Common myeloid progenitor, CD34-positive (primary cell): ENCODE measurements around the gene MMP25.
"Not testable (repeated sequence)": the region's sequence is repeated elsewhere in the genome, so short reads cannot be mapped to it uniquely, and the experiment has no call there.

ENCODE experiments used
- CTCF ChIA-PET: fragments of 350-600 bp; sonication (Branson Sonifier 250); formaldehyde crosslinking; loops from one replicate; lab custom pipeline; 2021; ENCODE audit warnings: antibody characterized with exemption; lab: Charles Lee
- POLR2A ChIA-PET: fragments of 350-600 bp; sonication (Branson Sonifier 250); formaldehyde crosslinking; loops from one replicate; lab custom pipeline; 2021; ENCODE audit warnings: antibody characterized with exemption; lab: Charles Lee
- DNase-seq, 3 donors: peaks; one replicate each; pipeline versions ENCODE4 v3.0.0 to v3.0.0-alpha.2; 2013
- H3K27ac ChIP-seq, 2 experiments: 1 replicate in 1 of 2; 2 replicates in 1 of 2; pipeline ENCODE4 v1.7.0; 2013; ENCODE audit warnings: inconsistent platforms in 2 of 2, low read length in 2 of 2, mild to moderate bottlenecking in 2 of 2, low read depth in 1 of 2, moderate library complexity in 1 of 2; ENCODE audit not compliant: severe bottlenecking in 2 of 2, insufficient read depth in 1 of 2, poor library complexity in 1 of 2
- H3K27me3 ChIP-seq, 5 experiments: replicated peaks in 2 of 5; 1 replicate in 3 of 5; 2 replicates in 2 of 5; pipeline versions ENCODE4 v1.6.1 to v1.7.0; 2013; ENCODE audit warnings: low read length in 4 of 5, mild to moderate bottlenecking in 2 of 5, moderate library complexity in 2 of 5, inconsistent platforms in 1 of 5; ENCODE audit not compliant: insufficient read depth in 5 of 5, control insufficient read depth in 4 of 5
- H3K36me3 ChIP-seq, 4 experiments: 1 replicate in 2 of 4; 2 replicates in 2 of 4; pipeline versions ENCODE4 v1.6.1 to v1.7.0; 2013; ENCODE audit warnings: low read length in 3 of 4, control low read depth in 1 of 4, mild to moderate bottlenecking in 1 of 4; ENCODE audit not compliant: control insufficient read depth in 4 of 4, insufficient read depth in 4 of 4
- H3K4me1 ChIP-seq, 4 experiments: 1 replicate in 3 of 4; 2 replicates in 1 of 4; pipeline versions ENCODE4 v1.6.1 to v1.7.1; 2013; ENCODE audit warnings: low read length in 3 of 4, mild to moderate bottlenecking in 3 of 4, control low read depth in 1 of 4, inconsistent platforms in 1 of 4, moderate library complexity in 1 of 4; ENCODE audit not compliant: control insufficient read depth in 4 of 4, insufficient read depth in 4 of 4; ENCODE audit errors: control extremely low read depth in 1 of 4
- H3K4me3 ChIP-seq, 7 experiments: 1 replicate in 4 of 7; 2 replicates in 3 of 7; pipeline versions ENCODE4 v1.5.1 to v1.7.0; 2013; ENCODE audit warnings: mild to moderate bottlenecking in 7 of 7, low read length in 6 of 7, moderate library complexity in 6 of 7, inconsistent platforms in 2 of 7, low read depth in 2 of 7, control low read depth in 1 of 7; ENCODE audit not compliant: insufficient read depth in 4 of 7, control insufficient read depth in 1 of 7; ENCODE audit errors: extremely low read depth in 1 of 7
- H3K9me3 ChIP-seq, 5 experiments: 1 replicate in 4 of 5; 2 replicates in 1 of 5; pipeline versions ENCODE4 v1.6.1 to v1.7.1; 2013; ENCODE audit warnings: low read length in 4 of 5, mild to moderate bottlenecking in 2 of 5, inconsistent platforms in 1 of 5, low read depth in 1 of 5, moderate library complexity in 1 of 5; ENCODE audit not compliant: control insufficient read depth in 4 of 5, insufficient read depth in 2 of 5; ENCODE audit errors: control extremely low read depth in 1 of 5
- WGBS: methylation state at CpG from one replicate; pipeline ENCODE4 v1.1.5; 2013; ENCODE audit not compliant: insufficient coverage; 5-methylcytosine and 5-hydroxymethylcytosine counted together

The MMP25 gene

GRCh38 chr16:3083408-3083807 lies 37.0 kb downstream of the MMP25 start:
- POLR2A ChIA-PET, H3K4me3 ChIP-seq, H3K9me3 ChIP-seq, DNase-seq, H3K27me3 ChIP-seq, H3K36me3 ChIP-seq, H3K27ac ChIP-seq: not testable (repeated sequence)
- WGBS = 96% methylated on average over 8 of the region's 8 CpGs
- CTCF ChIA-PET = interaction anchor here (1.0 to 1.4 kb wide), 2 partner anchors 15 to 20 kb away, joined by 3 to 4 read pairs; partner anchors contain the start of gene ZSCAN10
- H3K4me1 ChIP-seq = peaks cover 9 to 41% (median 37%) of the 10 kb centered on the region in 4 experiments

DNA sequence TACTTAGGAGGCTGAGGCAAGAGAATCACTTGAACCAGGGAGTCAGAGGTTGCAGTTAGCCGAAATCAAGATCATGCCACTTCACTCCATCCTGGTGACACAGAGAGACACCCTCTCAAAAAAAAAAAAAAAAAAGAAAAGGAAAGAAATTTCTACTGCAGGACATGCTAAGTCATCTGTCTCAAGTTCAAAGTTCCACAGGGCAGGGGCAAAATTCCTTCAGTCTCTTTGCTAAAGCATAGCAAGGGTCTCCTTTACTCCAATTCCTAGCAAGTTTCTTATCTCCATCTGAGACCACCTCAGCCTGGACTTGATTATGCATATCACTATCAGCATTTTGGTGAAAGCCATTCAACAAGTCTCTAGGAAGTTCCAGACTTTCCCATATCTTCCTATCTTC lies 38.1 kb downstream of the MMP25 start:
- no peaks in the 10 kb centered on the region for H3K27me3 ChIP-seq
- ChIA-PET POLR2A (no interaction called here), CTCF (interaction anchor here (1.0 to 8.7 kb wide), 2 partner anchors 8 to 21 kb away, joined by 3 to 54 read pairs; no protein-coding TSS in a partner anchor)
- WGBS = 88% methylated on average over 1 of the region's 1 CpG
- H3K4me1 ChIP-seq = peaks cover 9 to 50% (median 41%) of the 10 kb centered on the region in 4 experiments
- no peaks in the 10 kb centered on the region for H3K36me3 ChIP-seq
- H3K4me3 ChIP-seq = no peak overlapping the region
- no peak for DNase-seq
- no peaks in the 10 kb centered on the region for H3K9me3 ChIP-seq
- H3K27ac ChIP-seq = no peak overlapping the region

DNA sequence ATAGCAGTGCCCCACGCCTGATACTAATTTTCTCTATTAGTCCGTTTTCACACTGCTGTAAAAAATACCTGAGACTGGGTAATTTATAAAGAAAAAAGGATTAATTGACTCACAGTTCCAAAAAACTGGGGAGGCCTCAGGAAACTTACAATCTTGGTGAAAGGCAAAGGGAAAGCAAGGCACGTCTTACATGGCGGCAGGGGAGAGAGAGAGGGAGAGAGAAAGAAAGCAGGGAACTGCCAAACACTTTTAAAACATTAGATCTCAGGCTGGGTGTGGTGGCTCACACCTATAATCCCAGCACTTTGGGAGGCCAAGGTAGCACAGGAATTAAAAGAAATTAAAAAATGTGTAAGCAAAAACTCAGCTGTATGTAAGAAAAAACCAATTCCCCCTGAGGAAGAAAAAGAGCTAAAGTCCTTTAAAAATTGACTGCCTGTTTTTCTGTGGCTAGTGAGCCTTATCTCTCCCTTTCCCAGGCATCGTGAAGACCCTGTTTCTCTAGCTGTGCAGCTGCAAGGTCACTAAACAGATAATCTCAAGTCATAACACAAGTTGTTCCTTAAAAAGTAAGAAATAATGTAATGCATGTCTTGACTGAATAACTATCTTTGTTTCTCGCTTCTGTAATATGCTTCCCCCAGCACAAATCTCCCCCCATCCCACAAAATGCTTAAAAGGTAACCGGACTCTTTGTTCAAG lies 38.8 kb downstream of the MMP25 start:
- H3K36me3 ChIP-seq = no peaks in the 10 kb centered on the region
- H3K4me1 ChIP-seq = peaks cover 9 to 50% (median 41%) of the 10 kb centered on the region in 4 experiments
- 100% methylated on average over 3 of the region's 7 CpGs for WGBS
- POLR2A ChIA-PET = interaction anchor here (1.0 kb wide), 1 partner anchor 10 kb away, joined by 3 read pairs; no protein-coding TSS in a partner anchor
- CTCF ChIA-PET = interaction anchor here (8.7 kb wide), 1 partner anchor 8 kb away, joined by 54 read pairs; no protein-coding TSS in a partner anchor
- H3K9me3 ChIP-seq = no peaks in the 10 kb centered on the region
- DNase-seq = peak in 1 of 3 donors; percentile 38
- no peak overlapping the region for H3K4me3 ChIP-seq
- no peak overlapping the region for H3K27ac ChIP-seq
- no peaks in the 10 kb centered on the region for H3K27me3 ChIP-seq

GRCh38 chr16:3085868-3086595 lies 39.7 kb downstream of the MMP25 start:
- WGBS = 91% methylated on average over 14 of the region's 17 CpGs
- peaks cover 9 to 52% (median 41%) of the 10 kb centered on the region in 4 experiments for H3K4me1 ChIP-seq
- H3K27ac ChIP-seq = no peak overlapping the region

DNA sequence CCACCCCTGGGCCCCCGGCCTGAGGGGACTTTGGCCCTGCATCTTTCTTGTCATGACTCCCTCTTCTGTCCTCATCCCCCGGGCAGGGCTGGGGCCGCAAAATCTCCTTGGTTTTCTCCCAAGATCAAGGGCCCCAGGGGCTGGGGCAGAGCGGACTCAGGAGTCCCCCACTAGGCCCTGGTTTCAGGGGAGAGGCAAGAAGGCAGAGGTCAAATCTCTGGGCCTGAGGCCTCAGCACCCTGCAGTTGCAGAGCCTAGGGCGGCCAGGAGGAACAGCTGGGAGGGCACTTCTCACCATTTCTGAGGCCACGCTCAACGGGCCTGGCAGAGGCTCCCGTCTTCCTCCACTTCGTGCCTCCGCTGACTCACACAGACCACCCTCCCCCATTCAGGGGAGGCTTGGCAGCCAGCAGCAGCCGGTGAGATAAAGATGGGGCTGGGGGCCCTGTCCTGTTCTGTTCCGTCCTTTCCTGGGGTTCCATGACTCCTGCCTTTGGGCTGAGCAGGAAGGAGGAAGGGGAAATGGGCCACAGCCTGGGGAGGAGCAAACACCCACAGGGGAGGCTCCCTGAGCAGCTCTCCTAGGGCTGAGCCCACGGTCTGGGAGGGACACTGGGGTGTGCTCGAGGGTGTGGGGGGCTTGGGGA lies 40.4 kb downstream of the MMP25 start:
- peak; percentile 42 to 75 (median 70) for DNase-seq
- Histone ChIP-seq H3K9me3 (no peaks in the 10 kb centered on the region), H3K36me3 (no peaks in the 10 kb centered on the region), H3K4me1 (peaks cover 9 to 57% (median 41%) of the 10 kb centered on the region in 4 experiments), H3K27ac (no peak overlapping the region), H3K27me3 (no peaks in the 10 kb centered on the region), H3K4me3 (peak overlapping the region in 6 of 7 experiments; percentile 1 to 61 (median 32))
- WGBS = 35% methylated on average over 12 of the region's 14 CpGs
- ChIA-PET POLR2A (interaction anchor here (1.4 kb wide), 1 partner anchor 12 kb away, joined by 7 read pairs; no protein-coding TSS in a partner anchor), CTCF (interaction anchor here (1.0 to 8.7 kb wide), 10 partner anchors 10 to 375 kb away, joined by 3 to 54 read pairs (median 5); partner anchors contain the start of genes IL32 and ZNF213)

More at GRCh38 chr16:3085868-3086595, 39.7 kb downstream of the MMP25 start:
- peak overlapping the region in 1 of 7 experiments; percentile 38 for H3K4me3 ChIP-seq
- DNase-seq = no peak
- ChIA-PET CTCF (interaction anchor here (8.7 kb wide), 1 partner anchor 9 kb away, joined by 54 read pairs; no protein-coding TSS in a partner anchor), POLR2A (interaction anchor here (1.0 kb wide), 1 partner anchor 11 kb away, joined by 3 read pairs; no protein-coding TSS in a partner anchor)
- no peaks in the 10 kb centered on the region for H3K9me3 ChIP-seq
- H3K36me3 ChIP-seq = no peaks in the 10 kb centered on the region
- no peaks in the 10 kb centered on the region for H3K27me3 ChIP-seq

DNA sequence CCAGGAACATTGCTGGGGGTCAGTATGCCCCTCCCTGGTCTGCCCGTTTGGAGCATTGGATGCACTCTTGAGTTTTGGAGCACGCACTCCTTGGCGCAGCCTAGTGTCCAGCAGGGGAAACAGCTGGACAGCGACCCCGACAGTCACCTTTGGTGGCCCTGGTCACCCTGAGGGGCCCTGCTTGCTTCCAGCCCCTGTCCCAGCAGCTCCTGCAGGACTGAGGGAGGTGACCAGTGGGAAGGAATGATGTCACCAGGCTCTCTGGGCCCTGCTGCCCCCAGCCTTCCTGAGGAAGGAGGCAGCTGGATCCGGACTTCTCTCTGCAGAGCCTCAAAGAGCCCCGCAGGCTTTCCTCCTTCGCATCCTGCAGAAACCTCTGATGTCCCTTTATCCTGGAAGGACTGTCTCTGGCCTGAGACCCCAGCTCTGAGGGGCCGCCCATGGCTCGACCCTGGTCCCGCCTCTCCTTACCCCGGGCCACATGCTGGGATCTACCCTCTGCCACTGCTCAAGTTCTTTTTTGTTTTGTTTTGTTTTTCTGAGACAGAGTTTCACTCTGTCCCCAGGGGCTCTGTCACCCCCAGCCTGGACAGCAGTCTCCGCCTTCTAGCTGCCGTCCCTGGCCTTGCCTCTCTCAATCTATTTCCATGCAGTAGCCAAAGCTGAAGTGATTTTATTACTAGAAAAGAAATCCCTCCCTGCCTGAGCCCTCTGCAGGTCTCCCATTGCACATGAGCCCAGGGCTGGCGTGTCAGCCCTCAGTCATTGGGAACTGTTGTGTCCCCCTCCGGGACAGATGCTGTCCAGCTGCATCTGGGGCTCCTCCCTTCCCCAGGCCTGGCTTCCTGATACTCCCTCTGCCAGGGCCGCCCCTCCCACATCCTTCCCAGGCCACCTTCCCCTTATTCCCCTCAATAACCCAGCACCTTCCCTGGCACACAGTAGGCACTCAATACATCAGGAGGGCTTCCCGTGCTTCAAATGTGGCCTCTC lies 41.2 kb downstream of the MMP25 start:
- CTCF ChIA-PET = interaction anchor here (0.9 to 8.7 kb wide), 13 partner anchors 11 to 374 kb away, joined by 3 to 54 read pairs (median 3); partner anchors contain the start of genes IL32 and ZNF213
- H3K9me3 ChIP-seq = no peaks in the 10 kb centered on the region
- peaks cover 9 to 62% (median 41%) of the 10 kb centered on the region in 4 experiments for H3K4me1 ChIP-seq
- no peak overlapping the region for H3K27ac ChIP-seq
- POLR2A ChIA-PET = interaction anchor here (0.7 to 1.4 kb wide), 2 partner anchors 12 to 41 kb away, joined by 3 to 7 read pairs; no protein-coding TSS in a partner anchor
- 27% methylated on average over 10 of the region's 18 CpGs for WGBS
- H3K4me3 ChIP-seq = peak overlapping the region in 5 of 7 experiments; percentile 25 to 62 (median 47)
- no peaks in the 10 kb centered on the region for H3K36me3 ChIP-seq
- no peaks in the 10 kb centered on the region for H3K27me3 ChIP-seq
- peak in 2 of 3 donors; percentile 26 to 47 for DNase-seq
